Posterior cingulate gyrus (tissue), 11 donors: ENCODE data around the gene SAMD11.

Source experiments
- DNase-seq, 10 donors: peaks; one replicate each; pipeline versions ENCODE4 v3.0.0 to v3.0.0-alpha.2; 2020 to 2021; ENCODE audit warnings: mixed read lengths in 3 of 10
- intact Hi-C: fragments of 100-400 bp; cut with DNase I; formaldehyde crosslinking; loops from one replicate; pipeline ENCODE4 v1.15.1; 2023

Gene SAMD11

GRCh38 chr1:915295-916172 is 8.2 kb upstream of the SAMD11 start:
- peak in 5 of 10 donors; percentile 2 to 81 (median 50) for DNase-seq

GRCh38 chr1:916173-917075 is 7.3 kb upstream of the SAMD11 start:
- intact Hi-C loops: no loop called here
- DNase-seq: peak in 4 of 10 donors; percentile 4 to 79 (median 45)

More at GRCh38 chr1:915295-916172, 8.2 kb upstream of the SAMD11 start:
- intact Hi-C loops: no loop called here

DNA sequence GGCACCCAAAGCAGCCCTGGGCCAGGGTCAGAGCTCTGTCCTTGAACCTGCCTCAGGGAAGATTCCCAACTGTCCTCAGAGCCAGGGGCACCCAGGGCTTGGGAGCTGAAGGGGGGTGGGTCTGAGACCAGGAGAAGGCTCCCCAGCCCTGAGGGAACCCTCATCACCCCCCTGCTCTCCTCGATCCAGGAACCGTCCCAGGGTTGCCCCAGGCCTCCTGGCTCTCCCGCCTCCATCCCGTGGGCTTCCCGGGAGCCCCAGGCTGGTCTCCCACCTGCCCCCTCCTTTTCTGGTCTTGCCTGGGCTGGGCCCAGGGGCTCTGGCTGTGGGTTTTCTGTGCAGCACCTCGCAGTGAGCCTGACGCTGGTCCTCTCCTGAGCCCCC is 6.7 kb upstream of the SAMD11 start:
- intact Hi-C loops: no loop called here
- peak in 3 of 10 donors; percentile 28 to 70 (median 58) for DNase-seq

DNA sequence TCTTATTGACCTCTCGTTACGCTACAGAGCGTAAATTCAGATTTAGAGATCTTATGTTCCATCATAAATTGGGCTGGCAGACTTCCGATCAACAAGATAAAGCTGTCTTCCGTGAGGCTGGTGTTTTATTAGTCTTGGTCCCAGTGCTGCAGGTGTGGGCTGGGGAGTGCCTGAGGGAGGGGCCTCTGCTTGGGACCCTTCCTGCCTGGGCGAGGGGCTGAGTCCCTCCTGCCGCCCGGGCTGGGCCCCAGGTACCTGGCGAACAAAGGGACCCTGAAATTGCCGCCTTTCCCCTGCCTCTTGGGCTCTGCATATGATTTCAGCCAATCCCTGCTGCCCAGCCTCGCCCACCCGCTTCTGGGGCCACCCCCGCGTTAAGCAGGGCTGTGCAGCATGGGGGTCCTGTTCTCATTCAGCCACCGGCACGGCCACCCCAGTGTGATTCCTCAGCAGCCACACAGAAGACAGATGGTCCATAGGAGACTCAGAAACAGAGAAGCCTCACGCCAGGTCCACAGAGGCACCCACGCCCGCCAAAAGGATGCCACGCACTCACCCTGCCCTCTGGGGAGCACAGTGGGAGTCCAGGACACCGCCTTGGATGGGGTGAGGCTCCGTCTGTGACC is 6.1 kb upstream of the SAMD11 start:
- DNase-seq: peak in 3 of 10 donors; percentile 27 to 68 (median 54)
- intact Hi-C loops: no loop called here

DNA sequence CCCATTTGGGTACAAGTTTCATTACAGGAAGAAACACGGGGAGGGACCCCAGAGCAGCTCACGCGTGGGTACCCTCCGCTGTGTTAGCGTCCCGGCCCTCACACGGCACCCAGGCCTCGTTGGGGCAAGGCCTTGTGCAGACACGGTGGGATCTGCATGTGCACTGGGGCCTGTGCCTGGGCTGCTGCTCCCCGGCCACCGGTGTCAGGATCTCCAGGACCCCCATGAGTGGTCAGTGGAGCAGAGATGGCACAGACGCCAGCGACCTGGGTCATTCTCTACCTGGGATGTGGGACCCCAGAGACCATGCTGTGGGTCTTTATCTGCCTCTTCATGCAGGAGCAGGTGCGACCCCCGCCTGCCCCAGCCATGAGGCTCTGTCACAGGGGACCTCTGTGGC is 5.4 kb upstream of the SAMD11 start:
- intact Hi-C loops: no loop called here
- peak in 3 of 10 donors; percentile 54 to 76 (median 75) for DNase-seq

DNA sequence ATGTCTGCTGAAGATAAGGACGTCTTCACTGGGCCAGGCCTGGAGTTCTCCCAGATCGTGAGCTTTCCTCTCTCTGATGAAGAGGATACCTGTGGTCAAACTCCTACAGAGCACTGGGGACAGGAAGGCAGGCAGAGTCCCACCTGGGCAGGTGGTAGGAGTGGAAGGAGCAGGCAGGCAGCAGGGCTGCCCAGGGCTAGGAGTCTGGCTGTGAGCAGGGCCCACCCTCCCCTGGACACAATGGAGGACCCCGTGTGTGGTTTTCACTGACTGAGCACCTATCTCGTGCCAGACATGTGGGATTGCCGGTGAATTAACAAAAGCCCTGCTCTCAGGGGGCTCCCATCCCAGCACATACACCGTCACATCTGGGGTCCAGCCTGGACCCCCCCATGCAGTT is 4.9 kb upstream of the SAMD11 start:
- intact Hi-C loops: no loop called here
- no peak for DNase-seq

DNA sequence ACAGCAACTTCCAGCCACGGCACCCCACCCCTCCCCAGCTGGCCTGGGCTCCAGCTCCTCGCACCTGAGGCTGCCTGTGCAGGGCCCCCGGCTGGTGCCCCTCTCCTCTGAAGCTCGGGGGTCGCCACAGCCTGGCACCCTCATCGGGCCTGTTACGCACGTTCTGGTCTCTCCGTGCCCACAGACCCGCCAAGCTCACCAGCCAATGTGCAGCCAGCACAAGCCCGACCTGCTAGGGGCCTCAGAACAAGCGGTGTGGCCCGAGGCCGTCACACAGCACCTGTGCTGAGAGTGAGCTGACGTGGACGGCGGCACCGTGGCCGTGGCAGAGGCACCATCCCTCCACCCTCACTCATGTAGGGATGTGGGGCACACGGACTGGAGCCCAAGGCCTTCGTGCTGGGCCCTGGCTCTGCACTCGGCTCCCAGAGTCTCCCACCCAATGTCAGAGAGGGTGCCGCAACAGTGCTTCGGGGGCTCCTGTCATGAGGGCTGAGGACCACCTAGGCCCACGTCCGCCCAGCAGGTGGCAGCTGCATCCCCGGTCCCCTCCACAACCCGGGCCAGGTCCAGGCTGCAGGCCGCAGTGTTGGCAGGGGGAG is 4.4 kb upstream of the SAMD11 start:
- intact Hi-C loops: no loop called here
- peak in 2 of 10 donors; percentile 64 to 79 for DNase-seq

DNA sequence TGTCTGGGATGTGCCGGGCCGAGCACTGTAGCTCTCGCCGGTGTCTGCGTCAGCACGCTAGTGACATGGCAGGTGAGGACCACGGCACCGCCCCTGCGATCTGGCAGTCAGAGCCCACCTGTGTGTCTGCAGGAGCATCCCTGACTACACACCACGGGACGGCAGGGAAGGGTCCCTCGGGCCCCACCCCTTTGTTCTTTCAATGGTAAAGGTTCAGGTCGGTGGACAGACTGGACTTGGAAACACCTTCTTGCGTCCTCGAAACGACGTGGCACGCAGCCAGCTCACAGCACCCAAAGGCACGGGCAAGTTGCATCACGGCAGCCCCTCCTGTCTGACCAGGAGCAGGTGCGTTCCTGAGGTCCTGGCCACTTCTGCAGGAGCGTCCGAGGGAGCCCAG is 3.7 kb upstream of the SAMD11 start:
- peak in 1 of 10 donors; percentile 69 for DNase-seq
- intact Hi-C loops: no loop called here

DNA sequence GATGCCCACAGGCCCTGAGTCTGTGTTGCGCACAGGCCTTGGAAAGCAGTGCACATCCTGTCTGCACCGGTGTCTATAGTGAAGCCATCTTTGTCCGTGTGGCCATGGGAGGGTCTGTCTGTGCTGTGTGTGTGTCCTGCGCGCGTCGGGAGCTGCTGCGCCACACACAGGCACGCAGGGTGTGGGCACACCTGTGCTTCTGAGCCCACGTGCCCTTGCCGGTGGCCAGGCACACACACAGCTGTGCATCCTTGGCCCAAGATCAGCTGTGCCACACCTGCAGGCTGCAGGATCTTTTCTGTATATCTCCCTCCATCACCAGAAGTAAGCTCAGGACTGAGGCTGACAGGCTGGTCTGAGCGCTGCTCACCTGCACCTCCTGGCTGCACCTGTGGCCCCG is 3.2 kb upstream of the SAMD11 start:
- DNase-seq: peak in 1 of 10 donors; percentile 52
- intact Hi-C loops: no loop called here

DNA sequence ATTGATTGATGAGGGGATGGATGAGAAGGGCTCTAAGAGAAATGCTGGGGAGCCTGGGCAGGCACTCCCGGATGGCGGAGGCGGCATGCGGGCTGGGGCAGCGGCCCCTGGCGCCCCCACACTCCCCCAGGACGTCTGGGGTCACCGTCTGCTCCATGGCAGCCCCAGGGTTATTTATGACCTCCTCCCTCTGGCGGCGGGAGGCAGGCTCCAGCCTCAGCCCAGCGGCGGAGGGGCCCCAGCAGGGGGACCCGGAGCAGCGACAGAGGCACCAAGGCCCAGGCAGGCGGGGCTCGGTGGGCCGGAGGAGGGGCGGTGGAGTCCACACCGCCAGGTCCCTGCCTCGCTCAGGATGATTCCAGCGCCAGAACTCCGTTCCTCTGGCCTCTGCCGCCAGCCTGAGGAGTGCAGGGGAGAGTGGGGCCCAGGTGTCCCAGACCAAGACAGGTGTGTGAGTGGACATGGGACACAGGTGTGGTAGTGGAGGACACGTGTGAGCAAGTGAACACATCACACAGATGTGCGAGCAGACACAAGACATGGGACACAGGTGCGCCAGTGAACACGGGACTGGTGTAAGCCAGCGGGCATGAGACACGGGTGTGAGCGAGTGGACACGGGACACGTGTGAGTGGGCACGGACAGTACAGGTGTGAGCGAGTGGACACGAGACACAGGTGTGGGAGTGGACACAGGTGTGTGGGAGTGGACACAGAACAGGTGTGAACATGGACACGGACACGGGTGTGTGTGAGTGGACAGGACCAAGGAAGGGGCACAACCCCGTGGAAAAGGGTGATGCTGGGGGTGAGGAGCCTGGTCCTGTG is 2.5 kb upstream of the SAMD11 start:
- DNase-seq: peak in 7 of 10 donors; percentile 31 to 82 (median 56)
- intact Hi-C loops: no loop called here

GRCh38 chr1:923991-924655 is 400 bp downstream of the SAMD11 start:
- no peak for DNase-seq
- intact Hi-C loops: no loop called here

GRCh38 chr1:924656-925560 is 1.2 kb downstream of the SAMD11 start:
- intact Hi-C loops: no loop called here
- no peak for DNase-seq

GRCh38 chr1:925561-926421 is 2.1 kb downstream of the SAMD11 start:
- DNase-seq: no peak
- intact Hi-C loops: no loop called here

- intact Hi-C loops: no loop called here
- no peak for DNase-seq
Measured at GRCh38 chr1:927234-927633, 3.5 kb downstream of the SAMD11 start.

- intact Hi-C loops: no loop called here
- DNase-seq: no peak
Measured at GRCh38 chr1:927748-928147, 4.0 kb downstream of the SAMD11 start.

- intact Hi-C loops: no loop called here
- DNase-seq: no peak
Measured at GRCh38 chr1:928825-929661, 5.3 kb downstream of the SAMD11 start.
